ENCODE measurements around the gene SDF2. TPM values are rescaled to one million over a fixed set of nuclear protein-coding genes. Genes with fewer than 3 reads are reported as not detected.
"Not testable (repeated sequence)": the region's sequence is repeated elsewhere in the genome, so short reads cannot be mapped to it uniquely, and the experiment has no call there.

SDF2 gene
- total RNA-seq, 2 donors from 2014 or later = 52.3 to 53.1 TPM

- no peaks in the 10 kb centered on the region for H3K9me3 ChIP-seq
- H3K27ac ChIP-seq = no peak overlapping the region
- peaks cover 5% of the 10 kb centered on the region for H3K36me3 ChIP-seq
- H3K4me3 ChIP-seq = no peak overlapping the region
- no peak for TF ChIP-seq CTCF (IDR thresholded peaks at IDR 0.05)
- DNase-seq (ENCODE audit: low spot score) (no peak), ATAC-seq (ENCODE audit: insufficient number of reproducible peaks, low FRiP score, low read depth) (no peak)
- H3K27me3 ChIP-seq (replicated peaks; ENCODE audit: insufficient read depth) = no peaks in the 10 kb centered on the region
- no peaks in the 10 kb centered on the region for H3K4me1 ChIP-seq (ENCODE audit: control insufficient read depth in 1 of 2, low read depth in 2 of 2)
These were observed 51.3 kb downstream of the SDF2 start for GRCh38 chr17:28610376-28610775.

GRCh38 chr17:28604031-28604430, 57.7 kb downstream of the SDF2 start:
- not testable (repeated sequence) for H3K36me3 ChIP-seq; H3K9me3 ChIP-seq; H3K4me1 ChIP-seq (ENCODE audit: control insufficient read depth in 1 of 2, low read depth in 2 of 2); DNase-seq (ENCODE audit: low spot score); ATAC-seq (ENCODE audit: insufficient number of reproducible peaks, low FRiP score, low read depth); H3K4me3 ChIP-seq; H3K27ac ChIP-seq; H3K27me3 ChIP-seq (replicated peaks; ENCODE audit: insufficient read depth)

- Histone ChIP-seq H3K27me3 (replicated peaks; ENCODE audit: insufficient read depth) (no peaks in the 10 kb centered on the region), H3K27ac (peak overlapping the region; percentile 95 to 98), H3K9me3 (no peaks in the 10 kb centered on the region), H3K4me3 (peak overlapping the region; percentile 88), H3K4me1 (ENCODE audit: control insufficient read depth in 1 of 2, low read depth in 2 of 2) (peaks cover 5 to 16% of the 10 kb centered on the region in 2 donors), H3K36me3 (no peaks in the 10 kb centered on the region)
- TF ChIP-seq CTCF (IDR thresholded peaks at IDR 0.05) = no peak
- ATAC-seq (ENCODE audit: insufficient number of reproducible peaks, low FRiP score, low read depth) (peak; percentile 80), DNase-seq (ENCODE audit: low spot score) (peak; percentile 76)
These were observed 62.2 kb downstream of the SDF2 start for GRCh38 chr17:28599311-28600184.

- TF ChIP-seq CTCF (IDR thresholded peaks at IDR 0.05) = no peak
These were observed 62.9 kb downstream of the SDF2 start, which contains the start of gene SPAG5 for GRCh38 chr17:28598799-28599310. TSS of gene SPAG5 (minus strand) at chr17:28599025. CDS start at chr17:28598946, 79 bp downstream.

GRCh38 chr17:28598389-28598788, 63.3 kb downstream of the SDF2 start:
- Histone ChIP-seq H3K27ac (no peak overlapping the region), H3K9me3 (no peaks in the 10 kb centered on the region), H3K4me1 (ENCODE audit: control insufficient read depth in 1 of 2, low read depth in 2 of 2) (peaks cover 5 to 16% of the 10 kb centered on the region in 2 donors), H3K27me3 (replicated peaks; ENCODE audit: insufficient read depth) (no peaks in the 10 kb centered on the region), H3K4me3 (peak overlapping the region; percentile 88), H3K36me3 (no peaks in the 10 kb centered on the region)
- no peak for TF ChIP-seq CTCF (IDR thresholded peaks at IDR 0.05)
- no peak for ATAC-seq (ENCODE audit: insufficient number of reproducible peaks, low FRiP score, low read depth)
- no peak for DNase-seq (ENCODE audit: low spot score)

More at GRCh38 chr17:28598799-28599310, 62.9 kb downstream of the SDF2 start, which contains the start of gene SPAG5:
- H3K27me3 ChIP-seq (replicated peaks; ENCODE audit: insufficient read depth) = no peaks in the 10 kb centered on the region
- peaks cover 5 to 16% of the 10 kb centered on the region in 2 donors for H3K4me1 ChIP-seq (ENCODE audit: control insufficient read depth in 1 of 2, low read depth in 2 of 2)
- peak; percentile 95 for ATAC-seq (ENCODE audit: insufficient number of reproducible peaks, low FRiP score, low read depth)
- H3K36me3 ChIP-seq = no peaks in the 10 kb centered on the region
- H3K9me3 ChIP-seq = no peaks in the 10 kb centered on the region
- peak within 1 kb of the TSS; percentile 95 to 98 for H3K27ac ChIP-seq
- peak; percentile 72 for DNase-seq (ENCODE audit: low spot score)
- peak within 1 kb of the TSS; percentile 88 for H3K4me3 ChIP-seq

Other genes with a start within 250 kb of the SDF2 start
- not detected for gene SLC13A2, start 188.3 kb downstream of the SDF2 start, total RNA-seq
- gene FOXN1, start 155.6 kb downstream of the SDF2 start, total RNA-seq = not detected
- gene UNC119, start 109.3 kb downstream of the SDF2 start, total RNA-seq = 10 to 100 TPM; 27.8 to 34.9 TPM
- gene PIGS, start 90.4 kb downstream of the SDF2 start, total RNA-seq = 10 to 100 TPM; 39.1 to 63.1 TPM
- gene ALDOC, start 85.0 kb downstream of the SDF2 start, total RNA-seq = 10 to 100 TPM; 43.3 to 43.7 TPM
- 1 to 10 TPM; 1.6 to 5.9 TPM for gene SPAG5, start 62.9 kb downstream of the SDF2 start, total RNA-seq
- gene RSKR, start 47.7 kb downstream of the SDF2 start, total RNA-seq = 10 to 100 TPM in 1 of 2 donors, 1 to 10 TPM in 1; 8.0 to 11.8 TPM
- 100 to 1,000 TPM; 125 to 139 TPM for gene BLTP2, start 16.7 kb downstream of the SDF2 start, total RNA-seq
- gene SUPT6H, start 299 bp upstream of the SDF2 start, total RNA-seq = 100 to 1,000 TPM in 1 of 2 donors, 10 to 100 TPM in 1; 45.6 to 133 TPM
- 1 to 10 TPM; 1.1 to 1.8 TPM for gene PROCA1, start 50.0 kb upstream of the SDF2 start, total RNA-seq
- 100 to 1,000 TPM; 288 to 381 TPM for gene RAB34, start 56.0 kb upstream of the SDF2 start, total RNA-seq
- 100 to 1,000 TPM; 279 to 387 TPM for gene RPL23A, start 58.1 kb upstream of the SDF2 start, total RNA-seq
- gene TLCD1, start 64.3 kb upstream of the SDF2 start, total RNA-seq = 1 to 10 TPM in 1 of 2 donors, not detected in 1; 1.9 TPM
- 1 to 10 TPM; 1.5 to 2.2 TPM for gene NEK8, start 66.9 kb upstream of the SDF2 start, total RNA-seq
- 10 to 100 TPM in 1 of 2 donors, 1 to 10 TPM in 1; 9.9 to 22.4 TPM for gene TRAF4, start 82.1 kb upstream of the SDF2 start, total RNA-seq
- 10 to 100 TPM; 19.9 to 23.4 TPM for gene FAM222B, start 180.9 kb upstream of the SDF2 start, total RNA-seq
- gene ERAL1, start 193.1 kb upstream of the SDF2 start, total RNA-seq = 10 to 100 TPM; 30.6 to 34.6 TPM
- 10 to 100 TPM; 71.3 to 92.1 TPM for gene FLOT2, start 235.8 kb upstream of the SDF2 start, total RNA-seq
- gene DHRS13, start 241.2 kb upstream of the SDF2 start, total RNA-seq = 10 to 100 TPM in 1 of 2 donors, 1 to 10 TPM in 1; 3.7 to 12.2 TPM

All from thoracic aorta (tissue), 2 donors.